ENCODE measurements around the gene CEBPZOS.

The CEBPZOS gene

DNA sequence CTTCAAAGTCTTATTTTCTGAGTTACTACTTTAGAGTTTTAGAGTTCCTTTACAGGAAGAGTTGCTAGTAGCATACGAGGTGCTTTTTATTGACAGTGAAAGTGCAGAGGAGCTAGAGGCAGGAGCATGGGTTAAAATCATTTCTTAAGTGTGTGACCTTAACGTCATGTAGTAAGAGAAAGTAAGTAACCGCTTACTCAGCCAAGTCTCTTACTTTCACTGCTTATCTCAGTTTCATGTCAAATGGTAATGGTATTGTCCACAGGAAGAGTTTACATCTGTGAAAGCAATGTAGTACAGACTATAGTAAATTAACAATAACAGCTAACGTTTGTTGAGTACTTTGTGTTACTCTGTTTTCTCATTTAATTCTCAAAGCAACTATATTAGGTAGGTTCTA is 47.7 kb downstream of the CEBPZOS start:
- no peak for DNase-seq

DNA sequence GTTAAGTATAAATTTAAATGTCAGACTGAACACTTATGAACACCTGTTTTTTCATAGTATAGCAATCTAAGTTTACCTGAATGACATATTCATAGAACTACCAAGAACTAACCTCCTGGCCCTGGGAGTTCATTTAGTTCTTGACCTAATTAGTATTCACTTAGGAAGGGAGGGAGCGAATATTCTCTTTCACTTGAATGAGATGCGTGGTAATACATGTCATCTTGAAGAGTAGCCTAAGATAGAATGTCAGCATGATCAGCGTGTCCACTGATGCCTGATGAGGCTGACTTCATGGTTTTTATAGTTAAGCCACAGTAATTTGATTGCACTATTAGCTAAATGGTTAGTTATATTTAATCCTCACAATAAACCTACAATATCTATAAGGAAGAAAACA is 48.5 kb downstream of the CEBPZOS start:
- DNase-seq: no peak

DNA sequence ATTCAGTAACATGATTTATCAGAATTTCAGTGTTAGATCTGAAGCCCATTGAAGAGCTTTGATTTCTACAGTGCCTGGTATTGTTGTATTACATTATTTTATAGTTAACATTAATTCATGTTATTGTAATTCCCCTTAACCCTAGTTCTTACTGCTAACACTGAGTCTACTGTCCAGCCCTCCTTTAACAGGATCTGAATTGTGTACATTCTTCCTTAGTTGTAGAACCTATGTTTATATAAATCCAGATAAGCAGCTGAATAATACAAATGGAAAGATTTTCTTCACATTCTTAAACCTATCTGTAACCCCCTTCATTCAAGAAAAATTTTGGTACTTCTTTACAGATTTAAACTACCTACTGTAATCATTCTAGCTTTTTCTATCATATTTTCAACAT is 49.9 kb downstream of the CEBPZOS start:
- no peak for DNase-seq

DNA sequence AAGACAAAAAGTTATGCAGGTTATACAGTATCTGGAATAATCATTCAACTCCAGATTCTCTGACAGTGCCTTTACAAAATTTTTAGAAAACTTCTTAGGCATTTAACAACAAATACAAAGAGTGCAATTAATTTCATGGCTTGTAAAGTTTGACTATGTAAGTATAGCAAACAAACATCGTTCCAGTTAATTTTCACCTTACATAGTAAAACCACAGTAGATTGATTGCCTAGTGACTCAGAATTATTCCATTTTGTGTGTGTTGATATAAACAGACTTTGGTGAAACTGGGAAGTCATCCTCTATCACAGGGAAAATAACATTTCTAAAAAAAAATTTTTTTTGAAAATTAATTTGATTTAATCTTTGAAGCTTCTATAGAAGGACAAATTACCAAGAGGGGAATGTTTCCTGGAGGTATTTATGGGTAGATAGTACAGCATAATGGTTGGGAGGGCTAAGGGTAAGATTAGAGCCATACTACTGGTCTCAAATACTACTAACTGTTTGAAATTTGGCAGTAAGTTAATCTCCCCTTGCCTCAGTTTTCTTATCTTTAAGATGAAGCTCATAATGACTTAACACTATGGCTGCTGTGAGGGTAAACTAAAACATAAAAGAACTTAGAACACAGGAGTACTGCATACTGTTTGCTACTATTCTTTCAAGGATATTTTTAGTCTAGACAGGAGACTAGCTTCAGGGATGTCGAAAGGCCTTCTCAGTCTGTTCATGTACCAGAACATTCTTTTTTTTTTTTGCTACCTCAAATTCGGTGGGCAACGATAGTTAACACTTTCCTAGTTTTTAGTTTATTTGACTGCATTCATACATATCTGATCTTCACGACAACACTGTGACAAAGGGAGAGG is 54.8 kb downstream of the CEBPZOS start:
- no peak for DNase-seq
